Central memory CD8-positive, alpha-beta T cell (primary cell): ENCODE results near the gene MARCHF3.
"Not testable (repeated sequence)": the region's sequence is repeated elsewhere in the genome, so short reads cannot be mapped to it uniquely, and the experiment has no call there.

Source experiments
- ATAC-seq: fragments of 150-1000 bp; cut with Tn5 transposase; replicated peaks from 2 replicates; pipeline ENCODE4 v1.10.0; 2022; ENCODE audit warnings: mild to moderate bottlenecking, moderate FRiP score, moderate number of reproducible peaks; ENCODE audit not compliant: poor library complexity, severe bottlenecking; ENCODE audit errors: extremely low read depth
- DNase-seq, 2 donors: peaks; one replicate each; pipeline ENCODE4 v3.0.0; 2021; ENCODE audit warnings: low spot score in 2 of 2
- H3K27ac Mint-ChIP-seq: one replicate; pipeline ENCODE4 v1.8.0; 2022; ENCODE audit warnings: low read depth, mild to moderate bottlenecking, moderate library complexity, mixed read lengths
- H3K27me3 Mint-ChIP-seq: one replicate; pipeline ENCODE4 v1.8.0; 2022; ENCODE audit warnings: mixed read lengths
- H3K36me3 Mint-ChIP-seq: one replicate; pipeline ENCODE4 v1.8.0; 2022; ENCODE audit warnings: mild to moderate bottlenecking, moderate library complexity, mixed read lengths; ENCODE audit not compliant: insufficient read depth
- H3K4me1 Mint-ChIP-seq: one replicate; pipeline ENCODE4 v1.8.0; 2022; ENCODE audit warnings: mixed read lengths
- H3K4me3 Mint-ChIP-seq: one replicate; pipeline ENCODE4 v1.8.0; 2022; ENCODE audit warnings: mild to moderate bottlenecking, moderate library complexity, mixed read lengths
- H3K9me3 Mint-ChIP-seq: one replicate; pipeline ENCODE4 v1.8.0; 2022; ENCODE audit warnings: mixed read lengths

Gene MARCHF3

GRCh38 chr5:127019928-127020327 is 10.4 kb downstream of the MARCHF3 start:
- ATAC-seq = no peak
- no peaks in the 10 kb centered on the region for H3K4me1 Mint-ChIP-seq

GRCh38 chr5:127016722-127017121 is 13.6 kb downstream of the MARCHF3 start:
- not testable (repeated sequence) for H3K4me1 Mint-ChIP-seq, H3K36me3 Mint-ChIP-seq, H3K27ac Mint-ChIP-seq, DNase-seq, H3K4me3 Mint-ChIP-seq, H3K9me3 Mint-ChIP-seq, ATAC-seq
- H3K27me3 Mint-ChIP-seq = peaks cover 10% of the 10 kb centered on the region

More at GRCh38 chr5:127019928-127020327, 10.4 kb downstream of the MARCHF3 start:
- H3K27ac Mint-ChIP-seq = no peak overlapping the region
- no peaks in the 10 kb centered on the region for H3K36me3 Mint-ChIP-seq
- H3K27me3 Mint-ChIP-seq = peaks cover 7% of the 10 kb centered on the region
- no peak overlapping the region for H3K4me3 Mint-ChIP-seq
- no peak for DNase-seq
- H3K9me3 Mint-ChIP-seq = no peaks in the 10 kb centered on the region

GRCh38 chr5:127015716-127016115 is 14.6 kb downstream of the MARCHF3 start:
- H3K27ac Mint-ChIP-seq = no peak overlapping the region
- ATAC-seq (no peak), DNase-seq (no peak)
- no peaks in the 10 kb centered on the region for H3K4me1 Mint-ChIP-seq
- H3K9me3 Mint-ChIP-seq = no peaks in the 10 kb centered on the region
- H3K4me3 Mint-ChIP-seq = no peak overlapping the region
- H3K36me3 Mint-ChIP-seq = no peaks in the 10 kb centered on the region
- H3K27me3 Mint-ChIP-seq = peaks cover 10% of the 10 kb centered on the region

GRCh38 chr5:127014573-127014972 is 15.8 kb downstream of the MARCHF3 start:
- Mint-ChIP-seq H3K27ac (no peak overlapping the region), H3K4me1 (no peaks in the 10 kb centered on the region), H3K4me3 (no peak overlapping the region)

GRCh38 chr5:127013407-127013806 is 17.0 kb downstream of the MARCHF3 start:
- H3K9me3 Mint-ChIP-seq = no peaks in the 10 kb centered on the region
- peaks cover 10% of the 10 kb centered on the region for H3K27me3 Mint-ChIP-seq
- ATAC-seq = no peak
- H3K4me1 Mint-ChIP-seq = no peaks in the 10 kb centered on the region
- H3K36me3 Mint-ChIP-seq = no peaks in the 10 kb centered on the region
- H3K27ac Mint-ChIP-seq = no peak overlapping the region
- H3K4me3 Mint-ChIP-seq = no peak overlapping the region
- DNase-seq = no peak

More at GRCh38 chr5:127014573-127014972, 15.8 kb downstream of the MARCHF3 start:
- ATAC-seq (no peak), DNase-seq (no peak)
- Mint-ChIP-seq H3K36me3 (no peaks in the 10 kb centered on the region), H3K27me3 (peaks cover 10% of the 10 kb centered on the region), H3K9me3 (no peaks in the 10 kb centered on the region)

- DNase-seq (no peak), ATAC-seq (no peak)
- H3K27ac Mint-ChIP-seq = no peak overlapping the region
Observed at GRCh38 chr5:127012916-127013315, 17.4 kb downstream of the MARCHF3 start.

GRCh38 chr5:127011961-127012644 is 18.3 kb downstream of the MARCHF3 start:
- DNase-seq (no peak), ATAC-seq (no peak)
- Mint-ChIP-seq H3K36me3 (no peaks in the 10 kb centered on the region), H3K27ac (no peak overlapping the region), H3K4me3 (no peak overlapping the region), H3K4me1 (no peaks in the 10 kb centered on the region), H3K9me3 (no peaks in the 10 kb centered on the region), H3K27me3 (peaks cover 10% of the 10 kb centered on the region)

More at GRCh38 chr5:127012916-127013315, 17.4 kb downstream of the MARCHF3 start:
- H3K4me3 Mint-ChIP-seq = no peak overlapping the region
- peaks cover 10% of the 10 kb centered on the region for H3K27me3 Mint-ChIP-seq
- no peaks in the 10 kb centered on the region for H3K4me1 Mint-ChIP-seq
- no peaks in the 10 kb centered on the region for H3K36me3 Mint-ChIP-seq
- no peaks in the 10 kb centered on the region for H3K9me3 Mint-ChIP-seq

GRCh38 chr5:127011153-127011552 is 19.2 kb downstream of the MARCHF3 start:
- Mint-ChIP-seq H3K27ac (no peak overlapping the region), H3K27me3 (peaks cover 10% of the 10 kb centered on the region), H3K4me3 (no peak overlapping the region), H3K9me3 (no peaks in the 10 kb centered on the region), H3K36me3 (no peaks in the 10 kb centered on the region), H3K4me1 (no peaks in the 10 kb centered on the region)
- DNase-seq (no peak), ATAC-seq (no peak)

- H3K36me3 Mint-ChIP-seq = no peaks in the 10 kb centered on the region
- no peaks in the 10 kb centered on the region for H3K9me3 Mint-ChIP-seq
- no peak overlapping the region for H3K4me3 Mint-ChIP-seq
- no peaks in the 10 kb centered on the region for H3K4me1 Mint-ChIP-seq
- ATAC-seq (no peak), DNase-seq (no peak)
- peaks cover 8% of the 10 kb centered on the region for H3K27me3 Mint-ChIP-seq
- no peak overlapping the region for H3K27ac Mint-ChIP-seq
Observed at GRCh38 chr5:127010362-127010761, 20.0 kb downstream of the MARCHF3 start.

GRCh38 chr5:127009784-127010183 is 20.6 kb downstream of the MARCHF3 start:
- H3K4me3 Mint-ChIP-seq = no peak overlapping the region
- DNase-seq (no peak), ATAC-seq (no peak)
- H3K27ac Mint-ChIP-seq = no peak overlapping the region
- H3K4me1 Mint-ChIP-seq = no peaks in the 10 kb centered on the region
- H3K36me3 Mint-ChIP-seq = no peaks in the 10 kb centered on the region
- H3K9me3 Mint-ChIP-seq = no peaks in the 10 kb centered on the region
- peaks cover 2% of the 10 kb centered on the region for H3K27me3 Mint-ChIP-seq

GRCh38 chr5:127008300-127008975 is 21.9 kb downstream of the MARCHF3 start:
- no peaks in the 10 kb centered on the region for H3K4me1 Mint-ChIP-seq
- H3K9me3 Mint-ChIP-seq = no peaks in the 10 kb centered on the region
- H3K27me3 Mint-ChIP-seq = no peaks in the 10 kb centered on the region
- no peak overlapping the region for H3K4me3 Mint-ChIP-seq
- ATAC-seq (no peak), DNase-seq (no peak)
- no peak overlapping the region for H3K27ac Mint-ChIP-seq
- H3K36me3 Mint-ChIP-seq = no peaks in the 10 kb centered on the region

GRCh38 chr5:127007522-127007921 is 22.8 kb downstream of the MARCHF3 start:
- H3K27ac Mint-ChIP-seq = no peak overlapping the region
- H3K4me1 Mint-ChIP-seq = no peaks in the 10 kb centered on the region
- ATAC-seq (no peak), DNase-seq (no peak)
- H3K4me3 Mint-ChIP-seq = no peak overlapping the region
- H3K36me3 Mint-ChIP-seq = no peaks in the 10 kb centered on the region
- peaks cover 7% of the 10 kb centered on the region for H3K27me3 Mint-ChIP-seq
- H3K9me3 Mint-ChIP-seq = no peaks in the 10 kb centered on the region

GRCh38 chr5:127006744-127007143 is 23.6 kb downstream of the MARCHF3 start:
- H3K36me3 Mint-ChIP-seq = no peaks in the 10 kb centered on the region
- H3K27me3 Mint-ChIP-seq = peaks cover 12% of the 10 kb centered on the region
- no peak overlapping the region for H3K27ac Mint-ChIP-seq
- no peaks in the 10 kb centered on the region for H3K4me1 Mint-ChIP-seq
- DNase-seq = no peak
- no peak overlapping the region for H3K4me3 Mint-ChIP-seq
- ATAC-seq = no peak
- H3K9me3 Mint-ChIP-seq = no peaks in the 10 kb centered on the region
